Pancreas (tissue), 10 donors: ENCODE results near the gene PLA2G4B. TPM values are rescaled to one million over a fixed set of nuclear protein-coding genes. Genes with fewer than 3 reads are reported as not detected.

Experiments
- ATAC-seq, 4 donors: fragments of 200-7000 bp; cut with Tn5 transposase; one replicate each; pipeline versions ENCODE4 v1.8.0 to v1.9.1; 2020; ENCODE audit warnings: mild to moderate bottlenecking in 4 of 4, moderate library complexity in 4 of 4
- DNase-seq, 6 donors: peaks; one replicate each; pipeline ENCODE4 v3.0.0-alpha.2; 2020
- FAIRE-seq: peaks from 2 replicates; lab custom pipeline; 2012; peaks lifted over from hg19 to GRCh38; lab: Jason Lieb, UNC
- H3K27ac ChIP-seq, 4 donors: fragments of 200-600 bp; sonication (generic); 1 replicate in 3 of 4; 2 replicates in 1 of 4; pipeline versions ENCODE4 v1.5.0 to v1.8.0; 2020
- H3K27me3 ChIP-seq, 4 donors: fragments of 200-600 bp; one replicate each; pipeline ENCODE4 v1.8.0; 2021
- H3K36me3 ChIP-seq, 3 donors: fragments of 200-600 bp; sonication (generic) in 1 of 3; one replicate each; pipeline versions ENCODE4 v1.5.0 to v1.8.0; 2020 to 2021
- H3K4me1 ChIP-seq, 3 donors: fragments of 200-600 bp; one replicate each; pipeline ENCODE4 v1.8.0; 2021
- H3K4me3 ChIP-seq, 4 donors: fragments of 200-600 bp; sonication (generic) in 2 of 4; one replicate each; pipeline versions ENCODE4 v1.5.0 to v1.8.0; 2020 to 2021
- H3K9me3 ChIP-seq, 4 donors: fragments of 200-600 bp; one replicate each; pipeline ENCODE4 v1.8.0; 2021
- CTCF ChIP-seq, 4 donors: fragments of 200-600 bp; sonication (generic) in 3 of 4; IDR thresholded peaks; one replicate each; pipeline versions ENCODE4 v1.5.0 to v1.8.0; 2021; ENCODE audit warnings: antibody characterized with exemption in 4 of 4
- WGBS, 2 donors: extraction: QIAGEN DNeasy Blood & Tissue Kit; methylation state at CpG; one replicate each; pipeline ENCODE4 v1.1.7; 2013; 5-methylcytosine and 5-hydroxymethylcytosine counted together
- intact Hi-C, 3 donors: fragments of 100-400 bp; cut with DNase I; formaldehyde crosslinking; loops; one replicate each; pipeline versions ENCODE4 v1.11.1 to v1.14.2; 2022
- polyA plus RNA-seq, 2 donors: library from polyadenylated mRNA; stranded (reverse); fragments of 200-250 nt; gene quantifications; one replicate each; pipeline ENCODE4 v1.2.3, GENCODE V29; 2013
- total RNA-seq, 6 donors: library from RNA; stranded (reverse); fragmentation: NEBNext Ultra II Directional in 4 of 6; extraction: Animal tissue kit (Norgen Biotek cat#: 25700) in 4 of 6; gene quantifications; one replicate each; pipeline versions ENCODE4 v1.2.1 to v1.2.4, GENCODE V29; 2021 to 2023
- donor health status: healthy with polysubstance abuse.
- donor health status: DM: no; HTN: no; CAD: no; lungs with moderate emphysema.
- donor health status: DM: no; HTN: no; CAD: no.
- donor health status: control.
- donor health status: control.
- donor health status: Bipolar disorder and iron deficiency.
- donor health status: DM: yes; HTN: yes; CAD: no.
- donor health status: DM: no; HTN: no; CAD: no.
- donor health status: DM: no; HTN: no; CAD: no.
- donor health status: DM: yes; HTN: yes; CAD: no.

The PLA2G4B gene
- total and polyA plus RNA-seq, 8 donors: 3.5 to 56.8 (median 6.4) TPM

GRCh38 chr15:41805711-41806110, 32.9 kb upstream of the PLA2G4B start:
- Histone ChIP-seq H3K4me3 (no peak overlapping the region), H3K27ac (no peak overlapping the region), H3K36me3 (no peaks in the 10 kb centered on the region), H3K4me1 (no peaks in the 10 kb centered on the region), H3K9me3 (no peaks in the 10 kb centered on the region), H3K27me3 (no peaks in the 10 kb centered on the region)
- TF ChIP-seq CTCF (IDR thresholded peaks at IDR 0.05): no peak
- no peak for ATAC-seq
- 82 to 83% methylated on average over 3 of the region's 3 CpGs for WGBS, 2 donors
- intact Hi-C loops: loop anchor here in 1 of 3 donors (10.0 kb wide), 1 partner anchor 201 kb away; no protein-coding TSS in a partner anchor
- FAIRE-seq: no peak
- DNase-seq: no peak

GRCh38 chr15:41806291-41807181, 32.1 kb upstream of the PLA2G4B start:
- intact Hi-C loops: loop anchor here in 1 of 3 donors (10.0 kb wide), 1 partner anchor 202 kb away; no protein-coding TSS in a partner anchor
- FAIRE-seq: no peak

GRCh38 chr15:41809121-41809520, 29.5 kb upstream of the PLA2G4B start:
- Histone ChIP-seq H3K4me1 (no peaks in the 10 kb centered on the region), H3K36me3 (no peaks in the 10 kb centered on the region), H3K4me3 (no peak overlapping the region), H3K27ac (no peak overlapping the region), H3K27me3 (no peaks in the 10 kb centered on the region), H3K9me3 (no peaks in the 10 kb centered on the region)
- 91 to 94% methylated on average over 2 of the region's 2 CpGs for WGBS, 2 donors
- intact Hi-C loops: loop anchor here in 1 of 3 donors (10.0 kb wide), 1 partner anchor 204 kb away; no protein-coding TSS in a partner anchor
- TF ChIP-seq CTCF (IDR thresholded peaks at IDR 0.05): no peak
- ATAC-seq (no peak), DNase-seq (no peak), FAIRE-seq (no peak)

More at GRCh38 chr15:41806291-41807181, 32.1 kb upstream of the PLA2G4B start:
- ATAC-seq (peak; percentile 19 to 65 (median 37)), DNase-seq (peak in 2 of 6 donors; percentile 54)
- WGBS, 2 donors: 78 to 84% methylated on average over 10 of the region's 10 CpGs
- H3K27ac ChIP-seq: no peak overlapping the region
- H3K36me3 ChIP-seq: no peaks in the 10 kb centered on the region
- H3K9me3 ChIP-seq: no peaks in the 10 kb centered on the region
- H3K4me1 ChIP-seq: no peaks in the 10 kb centered on the region
- TF ChIP-seq CTCF (IDR thresholded peaks at IDR 0.05): no peak
- H3K4me3 ChIP-seq: no peak overlapping the region
- H3K27me3 ChIP-seq: no peaks in the 10 kb centered on the region

- intact Hi-C loops: loop anchor here in 2 of 3 donors (5.0 to 10.0 kb wide), 2 partner anchors 37 to 205 kb away; partner anchors contain the start of gene MAPKBP1 (in 1 of the 2)
- ATAC-seq (no peak), DNase-seq (no peak), FAIRE-seq (no peak)
- no peaks in the 10 kb centered on the region for H3K9me3 ChIP-seq
- no peaks in the 10 kb centered on the region for H3K27me3 ChIP-seq
- H3K4me3 ChIP-seq: no peak overlapping the region
- 78 to 81% methylated on average over 12 of the region's 12 CpGs for WGBS, 2 donors
- no peaks in the 10 kb centered on the region for H3K36me3 ChIP-seq
- no peak for TF ChIP-seq CTCF (IDR thresholded peaks at IDR 0.05)
- no peaks in the 10 kb centered on the region for H3K4me1 ChIP-seq
- H3K27ac ChIP-seq: no peak overlapping the region
Observed at GRCh38 chr15:41809526-41810220, 29.0 kb upstream of the PLA2G4B start.
